HepG2 (cell line): Measurements from ENCODE around the gene CARMIL3. TPM values are rescaled to one million over a fixed set of nuclear protein-coding genes. Genes with fewer than 3 reads are reported as not detected.

Source experiments
- FOXA3 ChIP-seq: IDR thresholded peaks from 2 replicates; pipeline ENCODE4 v1.6.1; 2016; ENCODE audit warnings: missing genetic modification reagents, missing compliant biosample characterization
- GPN1 ChIP-seq: sonication (generic); formaldehyde crosslinking; IDR thresholded peaks from 2 replicates; pipeline ENCODE4 v1.5.1; 2020; ENCODE audit warnings: missing genetic modification reagents, borderline replicate concordance
- KDM2A ChIP-seq: sonication (generic); formaldehyde crosslinking; IDR thresholded peaks from 2 replicates; pipeline ENCODE4 v1.4.0; 2020; ENCODE audit warnings: low read depth, missing genetic modification reagents, borderline replicate concordance
- KLF11 ChIP-seq: IDR thresholded peaks from 2 replicates; pipeline ENCODE4 v1.6.1; 2016; ENCODE audit warnings: missing compliant biosample characterization
- MZF1 ChIP-seq: sonication (generic); formaldehyde crosslinking; IDR thresholded peaks from 2 replicates; pipeline ENCODE4 v1.8.1; 2023; ENCODE audit warnings: mild to moderate bottlenecking, missing genetic modification reagents, borderline replicate concordance
- PLRG1 ChIP-seq: fragments of 450-650 bp; conservative IDR thresholded peaks from 2 replicates; pipeline ENCODE4 v1.6.1; 2016
- POLR2G ChIP-seq: fragments of 200-400 bp; formaldehyde crosslinking; IDR thresholded peaks from 2 replicates; pipeline ENCODE4 v1.6.1; 2018; ENCODE audit warnings: mild to moderate bottlenecking, low read depth, low read length, moderate library complexity
- SUZ12 ChIP-seq: fragments of 150-350 bp; IDR thresholded peaks from 2 replicates; pipeline ENCODE4 v1.6.1; 2014; ENCODE audit warnings: low read depth, low read length
- TCF7 ChIP-seq: sonication (generic); IDR thresholded peaks from 2 replicates; pipeline ENCODE4 v1.6.1; 2016; ENCODE audit warnings: antibody characterized with exemption, low read depth
- ZNF230 ChIP-seq: sonication (generic); formaldehyde crosslinking; IDR thresholded peaks from 2 replicates; pipeline ENCODE4 v1.4.0; 2020; ENCODE audit warnings: mild to moderate bottlenecking, missing genetic modification reagents
- ZNF350 ChIP-seq: sonication (generic); formaldehyde crosslinking; IDR thresholded peaks from 2 replicates; pipeline ENCODE4 v1.4.0; 2020; ENCODE audit warnings: mild to moderate bottlenecking, low read depth, missing genetic modification reagents, borderline replicate concordance
- ZNF44 ChIP-seq: sonication (generic); formaldehyde crosslinking; IDR thresholded peaks from 2 replicates; pipeline ENCODE4 v1.5.1; 2020; ENCODE audit warnings: mild to moderate bottlenecking, missing genetic modification reagents
- ZNF615 ChIP-seq: sonication (generic); formaldehyde crosslinking; IDR thresholded peaks from 2 replicates; pipeline ENCODE4 v1.5.0; 2020; ENCODE audit warnings: mild to moderate bottlenecking, missing genetic modification reagents, borderline replicate concordance
- ZNF788 ChIP-seq: sonication (generic); formaldehyde crosslinking; IDR thresholded peaks from 2 replicates; pipeline ENCODE4 v1.5.0; 2020; ENCODE audit warnings: mild to moderate bottlenecking, missing genetic modification reagents, borderline replicate concordance
- polyA plus RNA-seq, 8 experiments: library from polyadenylated mRNA; depleted of rRNA in 3 of 8; stranded (reverse) in 7 of 8; unstranded in 1 of 8; fragments of >200 nt; fragmentation: Illumina TruSeq in 4 of 8; extraction: Trizol in 4 of 8; gene quantifications; 2 replicates each; pipeline versions ENCODE4 v1.2.1 to v1.2.3, GENCODE V29; 2011 to 2016; ENCODE audit warnings: low read depth in 4 of 8, missing spikeins in 1 of 8, mixed read lengths in 1 of 8; ENCODE audit not compliant: insufficient read depth in 1 of 8
- total RNA-seq, 5 experiments: library from RNA; depleted of rRNA; stranded (reverse); fragments of >200 nt; fragmentation: Illumina TruSeq; extraction: Trizol; gene quantifications; 2 replicates each; pipeline ENCODE4 v1.2.3, GENCODE V29; 2016; ENCODE audit warnings: low read depth in 1 of 5
- TF ChIP-seq, protein P1 (sequence below): sonication (generic); formaldehyde crosslinking; IDR thresholded peaks from 2 replicates; pipeline ENCODE4 v1.5.1; 2020; ENCODE audit warnings: mild to moderate bottlenecking, missing genetic modification reagents, moderate library complexity
- TF ChIP-seq, protein P2 (sequence below): sonication (generic); formaldehyde crosslinking; IDR thresholded peaks from 2 replicates; pipeline ENCODE4 v1.4.0; 2020; ENCODE audit warnings: missing genetic modification reagents
- TF ChIP-seq, protein P3 (sequence below): sonication (generic); formaldehyde crosslinking; IDR thresholded peaks from 2 replicates; pipeline ENCODE4 v1.4.0; 2020; ENCODE audit warnings: mild to moderate bottlenecking, missing genetic modification reagents
- TF ChIP-seq, protein P4 (sequence below): sonication (generic); formaldehyde crosslinking; IDR thresholded peaks from 2 replicates; pipeline ENCODE4 v1.8.0; 2022; ENCODE audit warnings: mild to moderate bottlenecking, missing genetic modification reagents, moderate library complexity
- TF ChIP-seq, protein P5 (sequence below): sonication (generic); formaldehyde crosslinking; IDR thresholded peaks from 2 replicates; pipeline ENCODE4 v1.4.0; 2020; ENCODE audit warnings: missing genetic modification reagents
- TF ChIP-seq, protein P6 (sequence below): sonication (generic); formaldehyde crosslinking; IDR thresholded peaks from 2 replicates; pipeline ENCODE4 v1.5.0; 2020; ENCODE audit warnings: missing genetic modification reagents

CARMIL3 gene
- total and polyA plus RNA-seq, 2 of the 13 experiments (the other 11 are each of a cell fraction or from before 2014, with no cell fraction given): 0.27 to 0.55 TPM

DNA sequence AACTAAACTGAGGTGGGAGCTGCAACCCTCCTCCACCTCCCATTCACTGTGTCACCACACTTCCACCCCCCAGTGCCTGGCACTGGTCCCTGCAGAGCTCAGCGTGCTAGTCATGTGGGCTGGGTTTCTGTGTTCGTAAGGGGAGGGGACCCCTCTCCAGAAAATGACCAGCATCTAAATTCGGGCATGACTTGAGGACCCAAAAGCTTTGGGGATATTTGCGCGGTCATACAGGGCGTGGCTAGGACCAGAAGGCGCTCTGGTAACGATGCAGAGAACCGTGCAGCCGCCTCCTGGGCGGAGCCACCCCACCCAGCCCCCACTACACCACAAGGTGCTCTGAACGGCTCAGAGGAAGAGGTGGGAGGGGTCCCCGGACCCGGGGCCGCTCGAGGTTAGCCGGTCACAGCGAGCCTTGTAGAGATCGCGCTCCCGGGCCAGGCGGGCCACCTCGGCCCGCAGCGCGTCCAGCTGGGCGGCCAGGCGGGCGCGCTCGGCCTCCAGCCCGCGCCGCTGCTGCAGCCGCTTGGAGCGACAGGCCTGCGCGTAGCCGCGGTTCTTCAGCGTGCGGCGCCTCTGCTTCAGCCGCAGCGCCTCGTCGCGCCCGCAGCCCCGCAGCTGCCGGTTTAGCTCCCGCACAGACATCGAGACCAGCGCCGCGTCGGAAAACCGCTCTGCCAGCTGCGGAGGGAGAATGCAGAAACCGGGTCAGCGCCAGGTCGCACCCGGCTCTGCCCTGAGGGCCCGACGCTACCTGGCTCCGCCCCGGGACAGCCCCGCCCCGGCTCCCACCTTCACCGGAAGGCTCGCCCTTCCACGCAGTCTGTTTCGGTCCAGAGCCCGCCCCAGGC, 29.3 kb downstream of the CARMIL3 start (continued):
- TF ChIP-seq, protein P1, sequence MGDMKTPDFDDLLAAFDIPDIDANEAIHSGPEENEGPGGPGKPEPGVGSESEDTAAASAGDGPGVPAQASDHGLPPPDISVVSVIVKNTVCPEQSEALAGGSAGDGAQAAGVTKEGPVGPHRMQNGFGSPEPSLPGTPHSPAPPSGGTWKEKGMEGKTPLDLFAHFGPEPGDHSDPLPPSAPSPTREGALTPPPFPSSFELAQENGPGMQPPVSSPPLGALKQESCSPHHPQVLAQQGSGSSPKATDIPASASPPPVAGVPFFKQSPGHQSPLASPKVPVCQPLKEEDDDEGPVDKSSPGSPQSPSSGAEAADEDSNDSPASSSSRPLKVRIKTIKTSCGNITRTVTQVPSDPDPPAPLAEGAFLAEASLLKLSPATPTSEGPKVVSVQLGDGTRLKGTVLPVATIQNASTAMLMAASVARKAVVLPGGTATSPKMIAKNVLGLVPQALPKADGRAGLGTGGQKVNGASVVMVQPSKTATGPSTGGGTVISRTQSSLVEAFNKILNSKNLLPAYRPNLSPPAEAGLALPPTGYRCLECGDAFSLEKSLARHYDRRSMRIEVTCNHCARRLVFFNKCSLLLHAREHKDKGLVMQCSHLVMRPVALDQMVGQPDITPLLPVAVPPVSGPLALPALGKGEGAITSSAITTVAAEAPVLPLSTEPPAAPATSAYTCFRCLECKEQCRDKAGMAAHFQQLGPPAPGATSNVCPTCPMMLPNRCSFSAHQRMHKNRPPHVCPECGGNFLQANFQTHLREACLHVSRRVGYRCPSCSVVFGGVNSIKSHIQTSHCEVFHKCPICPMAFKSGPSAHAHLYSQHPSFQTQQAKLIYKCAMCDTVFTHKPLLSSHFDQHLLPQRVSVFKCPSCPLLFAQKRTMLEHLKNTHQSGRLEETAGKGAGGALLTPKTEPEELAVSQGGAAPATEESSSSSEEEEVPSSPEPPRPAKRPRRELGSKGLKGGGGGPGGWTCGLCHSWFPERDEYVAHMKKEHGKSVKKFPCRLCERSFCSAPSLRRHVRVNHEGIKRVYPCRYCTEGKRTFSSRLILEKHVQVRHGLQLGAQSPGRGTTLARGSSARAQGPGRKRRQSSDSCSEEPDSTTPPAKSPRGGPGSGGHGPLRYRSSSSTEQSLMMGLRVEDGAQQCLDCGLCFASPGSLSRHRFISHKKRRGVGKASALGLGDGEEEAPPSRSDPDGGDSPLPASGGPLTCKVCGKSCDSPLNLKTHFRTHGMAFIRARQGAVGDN (CRISPR knock-in tag): peak; percentile 94
- TF ChIP-seq MZF1 (CRISPR knock-in tag) (no peak), SUZ12 (no peak), TCF7 (no peak), PLRG1 (no peak), GPN1 (peak; percentile 93; the same call in 1 of the 2 replicates), ZNF788 (CRISPR knock-in tag) (no peak), FOXA3 (peak; percentile 34; the same call in 1 of the 2 replicates), KDM2A (peak; percentile 83), ZNF44 (CRISPR knock-in tag) (no peak), ZNF350 (CRISPR knock-in tag) (peak; percentile 39; the same call in 1 of the 2 replicates), ZNF615 (CRISPR knock-in tag) (no peak), POLR2G (peak; percentile 76), ZNF230 (no peak), KLF11 (CRISPR knock-in tag) (0 out of 2 replicates have a peak, but pooled peaks have one; percentile 47)
- TF ChIP-seq, protein P2, sequence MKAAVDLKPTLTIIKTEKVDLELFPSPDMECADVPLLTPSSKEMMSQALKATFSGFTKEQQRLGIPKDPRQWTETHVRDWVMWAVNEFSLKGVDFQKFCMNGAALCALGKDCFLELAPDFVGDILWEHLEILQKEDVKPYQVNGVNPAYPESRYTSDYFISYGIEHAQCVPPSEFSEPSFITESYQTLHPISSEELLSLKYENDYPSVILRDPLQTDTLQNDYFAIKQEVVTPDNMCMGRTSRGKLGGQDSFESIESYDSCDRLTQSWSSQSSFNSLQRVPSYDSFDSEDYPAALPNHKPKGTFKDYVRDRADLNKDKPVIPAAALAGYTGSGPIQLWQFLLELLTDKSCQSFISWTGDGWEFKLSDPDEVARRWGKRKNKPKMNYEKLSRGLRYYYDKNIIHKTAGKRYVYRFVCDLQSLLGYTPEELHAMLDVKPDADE (CRISPR knock-in tag): no peak
- TF ChIP-seq, protein P3, sequence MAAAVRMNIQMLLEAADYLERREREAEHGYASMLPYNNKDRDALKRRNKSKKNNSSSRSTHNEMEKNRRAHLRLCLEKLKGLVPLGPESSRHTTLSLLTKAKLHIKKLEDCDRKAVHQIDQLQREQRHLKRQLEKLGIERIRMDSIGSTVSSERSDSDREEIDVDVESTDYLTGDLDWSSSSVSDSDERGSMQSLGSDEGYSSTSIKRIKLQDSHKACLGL (CRISPR knock-in tag): peak; percentile 45; the same call in 1 of the 2 replicates
- TF ChIP-seq, protein P4, sequence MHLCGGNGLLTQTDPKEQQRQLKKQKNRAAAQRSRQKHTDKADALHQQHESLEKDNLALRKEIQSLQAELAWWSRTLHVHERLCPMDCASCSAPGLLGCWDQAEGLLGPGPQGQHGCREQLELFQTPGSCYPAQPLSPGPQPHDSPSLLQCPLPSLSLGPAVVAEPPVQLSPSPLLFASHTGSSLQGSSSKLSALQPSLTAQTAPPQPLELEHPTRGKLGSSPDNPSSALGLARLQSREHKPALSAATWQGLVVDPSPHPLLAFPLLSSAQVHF (CRISPR knock-in tag): no peak
- TF ChIP-seq, protein P5, sequence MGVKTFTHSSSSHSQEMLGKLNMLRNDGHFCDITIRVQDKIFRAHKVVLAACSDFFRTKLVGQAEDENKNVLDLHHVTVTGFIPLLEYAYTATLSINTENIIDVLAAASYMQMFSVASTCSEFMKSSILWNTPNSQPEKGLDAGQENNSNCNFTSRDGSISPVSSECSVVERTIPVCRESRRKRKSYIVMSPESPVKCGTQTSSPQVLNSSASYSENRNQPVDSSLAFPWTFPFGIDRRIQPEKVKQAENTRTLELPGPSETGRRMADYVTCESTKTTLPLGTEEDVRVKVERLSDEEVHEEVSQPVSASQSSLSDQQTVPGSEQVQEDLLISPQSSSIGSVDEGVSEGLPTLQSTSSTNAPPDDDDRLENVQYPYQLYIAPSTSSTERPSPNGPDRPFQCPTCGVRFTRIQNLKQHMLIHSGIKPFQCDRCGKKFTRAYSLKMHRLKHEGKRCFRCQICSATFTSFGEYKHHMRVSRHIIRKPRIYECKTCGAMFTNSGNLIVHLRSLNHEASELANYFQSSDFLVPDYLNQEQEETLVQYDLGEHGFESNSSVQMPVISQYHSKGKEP (CRISPR knock-in tag): no peak
- TF ChIP-seq, protein P6, sequence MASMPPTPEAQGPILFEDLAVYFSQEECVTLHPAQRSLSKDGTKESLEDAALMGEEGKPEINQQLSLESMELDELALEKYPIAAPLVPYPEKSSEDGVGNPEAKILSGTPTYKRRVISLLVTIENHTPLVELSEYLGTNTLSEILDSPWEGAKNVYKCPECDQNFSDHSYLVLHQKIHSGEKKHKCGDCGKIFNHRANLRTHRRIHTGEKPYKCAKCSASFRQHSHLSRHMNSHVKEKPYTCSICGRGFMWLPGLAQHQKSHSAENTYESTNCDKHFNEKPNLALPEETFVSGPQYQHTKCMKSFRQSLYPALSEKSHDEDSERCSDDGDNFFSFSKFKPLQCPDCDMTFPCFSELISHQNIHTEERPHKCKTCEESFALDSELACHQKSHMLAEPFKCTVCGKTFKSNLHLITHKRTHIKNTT (CRISPR knock-in tag): no peak
